Neural cell (in vitro differentiated cells): ENCODE data around the gene ADK.
A peak's percentile ranks its signal among the peaks of the same experiment; 100 is the strongest.

Experiments used
- EP300 ChIP-seq: fragments of 450-650 bp; conservative IDR thresholded peaks from 2 replicates; pipeline ENCODE4 v1.6.1; 2014; ENCODE audit warnings: antibody characterized with exemption, mild to moderate bottlenecking, moderate library complexity; ENCODE audit not compliant: poor library complexity, severe bottlenecking
- EZH2 ChIP-seq: fragments of 200-600, 300-800 bp; shearing (Covaris generic), sonication (generic); IDR thresholded peaks from 2 replicates; pipeline ENCODE4 v1.6.1; 2014; ENCODE audit warnings: antibody characterized with exemption, low read length, borderline replicate concordance, mild to moderate bottlenecking; ENCODE audit not compliant: insufficient read depth, poor library complexity, severe bottlenecking
- MXI1 ChIP-seq: fragments of 450-650 bp; conservative IDR thresholded peaks from 2 replicates; pipeline ENCODE4 v1.6.1; 2014; ENCODE audit warnings: antibody characterized with exemption, mild to moderate bottlenecking; ENCODE audit not compliant: poor library complexity, severe bottlenecking
- POLR2AphosphoS5 ChIP-seq: IDR thresholded peaks from 2 replicates; pipeline ENCODE4 v1.6.1; 2012
- RAD21 ChIP-seq: fragments of 450-650 bp; conservative IDR thresholded peaks from 2 replicates; pipeline ENCODE4 v1.6.1; 2014; ENCODE audit warnings: antibody characterized with exemption, mild to moderate bottlenecking, moderate library complexity
- SMC3 ChIP-seq: fragments of 450-650 bp; conservative IDR thresholded peaks from 2 replicates; pipeline ENCODE4 v1.6.1; 2014; ENCODE audit warnings: antibody characterized with exemption, mild to moderate bottlenecking, moderate library complexity; ENCODE audit not compliant: poor library complexity
- TAF1 ChIP-seq: IDR thresholded peaks from 2 replicates; pipeline ENCODE4 v1.6.1; 2012; ENCODE audit warnings: low read depth
- TF ChIP-seq, protein P1 (sequence below): fragments of 450-650 bp; IDR thresholded peaks from 2 replicates; pipeline ENCODE4 v1.5.1; 2014; ENCODE audit warnings: antibody characterized with exemption, mild to moderate bottlenecking, moderate library complexity; ENCODE audit not compliant: poor library complexity, severe bottlenecking
- TF ChIP-seq, protein P2 (sequence below): IDR thresholded peaks from 2 replicates; pipeline ENCODE4 v1.6.1; 2012; ENCODE audit warnings: borderline replicate concordance

DNA sequence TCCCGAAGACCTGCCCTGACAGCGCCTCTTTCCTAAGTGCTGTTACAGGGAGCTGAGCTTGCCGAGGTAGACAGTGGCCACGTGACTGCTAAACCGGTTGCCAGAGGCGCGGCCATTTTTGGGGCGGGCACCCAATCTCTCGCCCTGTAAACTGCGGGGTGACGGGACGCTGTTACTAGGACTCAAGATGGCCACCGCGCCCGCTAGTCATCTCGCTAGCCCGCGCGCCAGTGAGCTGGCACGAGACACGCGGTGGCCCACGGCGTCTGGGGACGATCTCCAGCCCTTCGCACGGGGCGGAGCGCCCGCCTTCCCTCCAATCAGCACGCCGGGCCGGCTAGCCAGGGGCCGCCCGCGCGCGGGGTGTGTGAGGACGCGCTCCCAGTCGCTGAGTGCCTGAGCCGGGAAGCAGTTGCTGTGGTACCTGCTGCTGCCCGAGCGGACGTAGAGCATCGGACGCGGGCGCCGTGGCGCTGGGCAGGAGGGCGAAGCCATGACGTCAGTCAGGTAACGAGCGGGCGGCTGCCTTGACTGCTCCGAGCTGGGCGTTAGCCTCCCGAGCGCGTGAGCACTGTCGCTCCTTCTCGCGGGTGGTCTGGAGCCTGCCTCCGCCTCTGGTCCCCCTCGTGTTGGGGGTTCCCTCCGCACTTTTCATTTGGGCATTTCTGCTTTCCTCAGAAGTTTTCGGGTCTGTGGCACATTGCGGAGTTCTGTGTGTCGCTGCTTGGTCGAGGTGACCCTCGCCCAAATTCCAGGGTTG is 25.5 kb downstream of the ADK start:
- TF ChIP-seq EZH2 = no peak
- TF ChIP-seq RAD21 = peak; percentile 42
- TF ChIP-seq, protein P1, sequence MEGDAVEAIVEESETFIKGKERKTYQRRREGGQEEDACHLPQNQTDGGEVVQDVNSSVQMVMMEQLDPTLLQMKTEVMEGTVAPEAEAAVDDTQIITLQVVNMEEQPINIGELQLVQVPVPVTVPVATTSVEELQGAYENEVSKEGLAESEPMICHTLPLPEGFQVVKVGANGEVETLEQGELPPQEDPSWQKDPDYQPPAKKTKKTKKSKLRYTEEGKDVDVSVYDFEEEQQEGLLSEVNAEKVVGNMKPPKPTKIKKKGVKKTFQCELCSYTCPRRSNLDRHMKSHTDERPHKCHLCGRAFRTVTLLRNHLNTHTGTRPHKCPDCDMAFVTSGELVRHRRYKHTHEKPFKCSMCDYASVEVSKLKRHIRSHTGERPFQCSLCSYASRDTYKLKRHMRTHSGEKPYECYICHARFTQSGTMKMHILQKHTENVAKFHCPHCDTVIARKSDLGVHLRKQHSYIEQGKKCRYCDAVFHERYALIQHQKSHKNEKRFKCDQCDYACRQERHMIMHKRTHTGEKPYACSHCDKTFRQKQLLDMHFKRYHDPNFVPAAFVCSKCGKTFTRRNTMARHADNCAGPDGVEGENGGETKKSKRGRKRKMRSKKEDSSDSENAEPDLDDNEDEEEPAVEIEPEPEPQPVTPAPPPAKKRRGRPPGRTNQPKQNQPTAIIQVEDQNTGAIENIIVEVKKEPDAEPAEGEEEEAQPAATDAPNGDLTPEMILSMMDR = no peak
- peak; percentile 78 for TF ChIP-seq POLR2AphosphoS5
- TF ChIP-seq EP300 = peak; percentile 56
- peak; percentile 77 for TF ChIP-seq TAF1
- TF ChIP-seq, protein P2, sequence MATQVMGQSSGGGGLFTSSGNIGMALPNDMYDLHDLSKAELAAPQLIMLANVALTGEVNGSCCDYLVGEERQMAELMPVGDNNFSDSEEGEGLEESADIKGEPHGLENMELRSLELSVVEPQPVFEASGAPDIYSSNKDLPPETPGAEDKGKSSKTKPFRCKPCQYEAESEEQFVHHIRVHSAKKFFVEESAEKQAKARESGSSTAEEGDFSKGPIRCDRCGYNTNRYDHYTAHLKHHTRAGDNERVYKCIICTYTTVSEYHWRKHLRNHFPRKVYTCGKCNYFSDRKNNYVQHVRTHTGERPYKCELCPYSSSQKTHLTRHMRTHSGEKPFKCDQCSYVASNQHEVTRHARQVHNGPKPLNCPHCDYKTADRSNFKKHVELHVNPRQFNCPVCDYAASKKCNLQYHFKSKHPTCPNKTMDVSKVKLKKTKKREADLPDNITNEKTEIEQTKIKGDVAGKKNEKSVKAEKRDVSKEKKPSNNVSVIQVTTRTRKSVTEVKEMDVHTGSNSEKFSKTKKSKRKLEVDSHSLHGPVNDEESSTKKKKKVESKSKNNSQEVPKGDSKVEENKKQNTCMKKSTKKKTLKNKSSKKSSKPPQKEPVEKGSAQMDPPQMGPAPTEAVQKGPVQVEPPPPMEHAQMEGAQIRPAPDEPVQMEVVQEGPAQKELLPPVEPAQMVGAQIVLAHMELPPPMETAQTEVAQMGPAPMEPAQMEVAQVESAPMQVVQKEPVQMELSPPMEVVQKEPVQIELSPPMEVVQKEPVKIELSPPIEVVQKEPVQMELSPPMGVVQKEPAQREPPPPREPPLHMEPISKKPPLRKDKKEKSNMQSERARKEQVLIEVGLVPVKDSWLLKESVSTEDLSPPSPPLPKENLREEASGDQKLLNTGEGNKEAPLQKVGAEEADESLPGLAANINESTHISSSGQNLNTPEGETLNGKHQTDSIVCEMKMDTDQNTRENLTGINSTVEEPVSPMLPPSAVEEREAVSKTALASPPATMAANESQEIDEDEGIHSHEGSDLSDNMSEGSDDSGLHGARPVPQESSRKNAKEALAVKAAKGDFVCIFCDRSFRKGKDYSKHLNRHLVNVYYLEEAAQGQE = peak; percentile 72
- TF ChIP-seq SMC3 = peak; percentile 54
- peak; percentile 95 for TF ChIP-seq MXI1
